SK-N-DZ (cell line): ENCODE data around the gene TNFAIP8.

Source experiments
- DNase-seq: peaks from one replicate; pipeline ENCODE4 v3.0.0-alpha.2; 2015; ENCODE audit warnings: low spot score

The TNFAIP8 gene

GRCh38 chr5:119367502-119368237, 11.9 kb downstream of the TNFAIP8 start:
- DNase-seq: no peak

- no peak for DNase-seq
Measured at GRCh38 chr5:119368238-119368630, 12.4 kb downstream of the TNFAIP8 start.

- no peak for DNase-seq
Measured at GRCh38 chr5:119370486-119370885, 14.7 kb downstream of the TNFAIP8 start.

- DNase-seq: no peak
Measured at GRCh38 chr5:119371146-119371545, 15.3 kb downstream of the TNFAIP8 start.

- no peak for DNase-seq
Measured at GRCh38 chr5:119373449-119373858, 17.6 kb downstream of the TNFAIP8 start.

GRCh38 chr5:119374901-119375300, 19.1 kb downstream of the TNFAIP8 start:
- DNase-seq: no peak

- DNase-seq: no peak
Measured at GRCh38 chr5:119377066-119377465, 21.2 kb downstream of the TNFAIP8 start.

GRCh38 chr5:119378075-119378700, 22.4 kb downstream of the TNFAIP8 start:
- no peak for DNase-seq

- DNase-seq: no peak
Measured at GRCh38 chr5:119379096-119379495, 23.3 kb downstream of the TNFAIP8 start.

- DNase-seq: no peak
Measured at GRCh38 chr5:119379942-119380547, 24.2 kb downstream of the TNFAIP8 start.

GRCh38 chr5:119382169-119382568, 26.4 kb downstream of the TNFAIP8 start:
- no peak for DNase-seq

- DNase-seq: no peak
Measured at GRCh38 chr5:119383008-119383407, 27.2 kb downstream of the TNFAIP8 start.

GRCh38 chr5:119385136-119385535, 29.3 kb downstream of the TNFAIP8 start:
- DNase-seq: no peak

- DNase-seq: no peak
Measured at GRCh38 chr5:119385536-119386128, 29.8 kb downstream of the TNFAIP8 start.

- DNase-seq: no peak
Measured at GRCh38 chr5:119386596-119387344, 31.0 kb downstream of the TNFAIP8 start.

GRCh38 chr5:119387945-119388618, 32.3 kb downstream of the TNFAIP8 start:
- DNase-seq: no peak

GRCh38 chr5:119388619-119389190, 32.9 kb downstream of the TNFAIP8 start:
- DNase-seq: no peak

GRCh38 chr5:119389288-119390030, 33.6 kb downstream of the TNFAIP8 start:
- DNase-seq: no peak

- DNase-seq: no peak
Measured at GRCh38 chr5:119390404-119390803, 34.6 kb downstream of the TNFAIP8 start.

GRCh38 chr5:119393201-119393691, 37.4 kb downstream of the TNFAIP8 start:
- no peak for DNase-seq
